Liver (tissue), 9 donors: ENCODE results near the gene KANSL1. TPM values are rescaled to one million over a fixed set of nuclear protein-coding genes. Genes with fewer than 3 reads are reported as not detected.

Experiments used
- DNase-seq: peaks from one replicate; pipeline ENCODE4 v3.0.0-alpha.2; 2017; ENCODE audit warnings: low spot score
- H3K27ac ChIP-seq, 2 donors: one replicate each; pipeline ENCODE4 v1.7.0; 2013; ENCODE audit warnings: inconsistent platforms in 2 of 2, low read length in 2 of 2, control low read depth in 1 of 2, low read depth in 1 of 2, mild to moderate bottlenecking in 1 of 2
- H3K27me3 ChIP-seq, 4 donors: one replicate each; pipeline versions ENCODE4 v1.6.1 to v1.7.0; 2013; ENCODE audit warnings: low read length in 3 of 4, inconsistent platforms in 1 of 4, mild to moderate bottlenecking in 1 of 4, moderate library complexity in 1 of 4; ENCODE audit not compliant: control insufficient read depth in 4 of 4, insufficient read depth in 4 of 4
- H3K36me3 ChIP-seq, 4 donors: one replicate each; pipeline versions ENCODE4 v1.6.1 to v1.7.0; 2013; ENCODE audit warnings: low read length in 3 of 4, mild to moderate bottlenecking in 3 of 4, low read depth in 1 of 4, moderate library complexity in 1 of 4; ENCODE audit not compliant: control insufficient read depth in 4 of 4, insufficient read depth in 3 of 4
- H3K4me1 ChIP-seq, 4 donors: one replicate each; pipeline versions ENCODE4 v1.6.1 to v1.7.0; 2013; ENCODE audit warnings: low read length in 3 of 4, mild to moderate bottlenecking in 3 of 4, moderate library complexity in 1 of 4; ENCODE audit not compliant: control insufficient read depth in 4 of 4, insufficient read depth in 4 of 4
- H3K4me3 ChIP-seq, 3 donors: one replicate each; pipeline versions ENCODE4 v1.6.1 to v1.7.0; 2013; ENCODE audit warnings: low read length in 3 of 3, control low read depth in 1 of 3, low read depth in 1 of 3, mild to moderate bottlenecking in 1 of 3
- H3K9ac ChIP-seq, 2 donors: one replicate each; pipeline ENCODE4 v1.7.0; 2013; ENCODE audit warnings: low read length in 2 of 2, mild to moderate bottlenecking in 2 of 2, moderate library complexity in 2 of 2, control low read depth in 1 of 2, low read depth in 1 of 2
- H3K9me3 ChIP-seq, 4 donors: one replicate each; pipeline versions ENCODE4 v1.6.1 to v1.7.0; 2013; ENCODE audit warnings: low read length in 3 of 4; ENCODE audit not compliant: control insufficient read depth in 4 of 4
- FOXA1 ChIP-seq: IDR thresholded peaks from 2 replicates; pipeline ENCODE4 v1.6.1; 2016; ENCODE audit warnings: antibody characterized with exemption
- FOXA2 ChIP-seq: IDR thresholded peaks from 2 replicates; pipeline ENCODE4 v1.6.1; 2016; ENCODE audit warnings: antibody characterized with exemption
- GABPA ChIP-seq, 2 donors: IDR thresholded peaks in 1 of 2; conservative IDR thresholded peaks in 1 of 2; 2 replicates each; pipeline ENCODE4 v1.6.1; 2016; ENCODE audit warnings: antibody characterized with exemption in 2 of 2, mild to moderate bottlenecking in 1 of 2, moderate library complexity in 1 of 2
- HNF4G ChIP-seq: IDR thresholded peaks from 2 replicates; pipeline ENCODE4 v1.6.1; 2016; ENCODE audit warnings: antibody characterized with exemption
- JUND ChIP-seq, 2 donors: IDR thresholded peaks; 2 replicates each; pipeline ENCODE4 v1.6.1; 2016; ENCODE audit warnings: antibody characterized with exemption in 2 of 2
- NR2F2 ChIP-seq: IDR thresholded peaks from 2 replicates; pipeline ENCODE4 v1.6.1; 2016; ENCODE audit warnings: antibody characterized with exemption
- RAD21 ChIP-seq, 2 donors: IDR thresholded peaks; 2 replicates each; pipeline ENCODE4 v1.6.1; 2016; ENCODE audit warnings: antibody characterized with exemption in 2 of 2, mild to moderate bottlenecking in 2 of 2
- RXRA ChIP-seq, 2 donors: IDR thresholded peaks; 2 replicates each; pipeline ENCODE4 v1.6.1; 2017 to 2018; ENCODE audit warnings: antibody characterized with exemption in 2 of 2, mild to moderate bottlenecking in 1 of 2
- SP1 ChIP-seq: IDR thresholded peaks from 2 replicates; pipeline ENCODE4 v1.6.1; 2018; ENCODE audit warnings: antibody characterized with exemption, mild to moderate bottlenecking
- TAF1 ChIP-seq: conservative IDR thresholded peaks from 2 replicates; pipeline ENCODE4 v1.6.1; 2016; ENCODE audit warnings: antibody characterized with exemption, mild to moderate bottlenecking
- ZBTB33 ChIP-seq: IDR thresholded peaks from 2 replicates; pipeline ENCODE4 v1.6.1; 2016; ENCODE audit warnings: antibody characterized with exemption
- WGBS: extraction: QIAGEN DNeasy Blood & Tissue Kit; methylation state at CpG from one replicate; pipeline ENCODE4 v1.1.7; 2013; 5-methylcytosine and 5-hydroxymethylcytosine counted together
- polyA plus RNA-seq, 2 donors: library from polyadenylated mRNA; stranded (reverse) in 1 of 2; unstranded in 1 of 2; fragments of 200-250 nt in 1 of 2; fragments of >200 nt in 1 of 2; fragmentation: Nextera tagmentation in 1 of 2; extraction: Ambion mirVana in 1 of 2; gene quantifications; one replicate each; pipeline versions ENCODE4 v1.2.1 to v1.2.3, GENCODE V29; 2013 to 2015
- total RNA-seq, 2 donors: library from RNA; depleted of rRNA; stranded (reverse); fragments of >200 nt; gene quantifications; one replicate each; pipeline ENCODE4 v1.2.3, GENCODE V29; 2014
- TF ChIP-seq, protein P1 (sequence below): IDR thresholded peaks from 2 replicates; pipeline ENCODE4 v1.6.1; 2016; ENCODE audit warnings: antibody characterized with exemption, mild to moderate bottlenecking
- donor health status: healthy.
- donor health status: healthy.
- donor health status: healthy.
- donor health status: healthy.
- donor health status: healthy.

KANSL1 gene
- total and polyA plus RNA-seq, 4 donors: 5.5 to 86.3 (median 24.0) TPM

DNA sequence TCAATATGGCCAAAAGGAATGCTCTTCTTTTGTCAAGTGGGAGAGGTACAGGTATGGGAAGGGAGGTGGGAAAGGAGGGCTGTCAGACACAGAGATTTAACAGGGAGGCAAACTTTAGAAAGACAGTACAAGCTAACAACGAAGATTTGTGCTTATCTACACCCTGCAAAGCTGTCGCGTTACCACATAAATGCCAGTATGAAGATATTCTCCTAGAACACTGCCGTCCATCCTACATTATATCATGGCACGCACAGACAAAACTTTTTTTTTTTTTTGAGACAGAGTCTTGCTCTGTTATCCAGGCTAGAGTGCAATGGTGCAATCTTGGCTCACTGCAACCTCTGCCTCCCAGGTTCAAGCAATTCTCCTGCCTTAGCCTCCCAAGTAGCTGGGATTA is 143.6 kb downstream of the KANSL1 start:
- Histone ChIP-seq H3K27me3 (no peaks in the 10 kb centered on the region), H3K4me3 (no peak overlapping the region), H3K4me1 (peaks cover 9 to 22% (median 13%) of the 10 kb centered on the region in 4 donors), H3K27ac (no peak overlapping the region), H3K9ac (no peak overlapping the region), H3K36me3 (peaks cover 8 to 29% (median 22%) of the 10 kb centered on the region in 4 donors), H3K9me3 (no peaks in the 10 kb centered on the region)
- no peak for DNase-seq
- WGBS: 97% methylated on average over 5 of the region's 5 CpGs
- TF ChIP-seq ZBTB33 (no peak), NR2F2 (no peak), RXRA (IDR thresholded peaks at IDR 0.05) (no peak), TAF1 (no peak), SP1 (no peak), GABPA (IDR thresholded peaks at IDR 0.05 in 1 of 2, conservative IDR thresholded peaks at IDR 0.05 in 1 of 2) (no peak), HNF4G (no peak)
- TF ChIP-seq, protein P1, sequence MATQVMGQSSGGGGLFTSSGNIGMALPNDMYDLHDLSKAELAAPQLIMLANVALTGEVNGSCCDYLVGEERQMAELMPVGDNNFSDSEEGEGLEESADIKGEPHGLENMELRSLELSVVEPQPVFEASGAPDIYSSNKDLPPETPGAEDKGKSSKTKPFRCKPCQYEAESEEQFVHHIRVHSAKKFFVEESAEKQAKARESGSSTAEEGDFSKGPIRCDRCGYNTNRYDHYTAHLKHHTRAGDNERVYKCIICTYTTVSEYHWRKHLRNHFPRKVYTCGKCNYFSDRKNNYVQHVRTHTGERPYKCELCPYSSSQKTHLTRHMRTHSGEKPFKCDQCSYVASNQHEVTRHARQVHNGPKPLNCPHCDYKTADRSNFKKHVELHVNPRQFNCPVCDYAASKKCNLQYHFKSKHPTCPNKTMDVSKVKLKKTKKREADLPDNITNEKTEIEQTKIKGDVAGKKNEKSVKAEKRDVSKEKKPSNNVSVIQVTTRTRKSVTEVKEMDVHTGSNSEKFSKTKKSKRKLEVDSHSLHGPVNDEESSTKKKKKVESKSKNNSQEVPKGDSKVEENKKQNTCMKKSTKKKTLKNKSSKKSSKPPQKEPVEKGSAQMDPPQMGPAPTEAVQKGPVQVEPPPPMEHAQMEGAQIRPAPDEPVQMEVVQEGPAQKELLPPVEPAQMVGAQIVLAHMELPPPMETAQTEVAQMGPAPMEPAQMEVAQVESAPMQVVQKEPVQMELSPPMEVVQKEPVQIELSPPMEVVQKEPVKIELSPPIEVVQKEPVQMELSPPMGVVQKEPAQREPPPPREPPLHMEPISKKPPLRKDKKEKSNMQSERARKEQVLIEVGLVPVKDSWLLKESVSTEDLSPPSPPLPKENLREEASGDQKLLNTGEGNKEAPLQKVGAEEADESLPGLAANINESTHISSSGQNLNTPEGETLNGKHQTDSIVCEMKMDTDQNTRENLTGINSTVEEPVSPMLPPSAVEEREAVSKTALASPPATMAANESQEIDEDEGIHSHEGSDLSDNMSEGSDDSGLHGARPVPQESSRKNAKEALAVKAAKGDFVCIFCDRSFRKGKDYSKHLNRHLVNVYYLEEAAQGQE: no peak

- TF ChIP-seq SP1 (no peak), RAD21 (IDR thresholded peaks at IDR 0.05) (no peak), FOXA2 (no peak), FOXA1 (no peak), NR2F2 (no peak), HNF4G (no peak), TAF1 (no peak), RXRA (IDR thresholded peaks at IDR 0.05) (no peak), JUND (IDR thresholded peaks at IDR 0.05) (no peak)
- TF ChIP-seq, protein P1: no peak
- no peak for DNase-seq
- Histone ChIP-seq H3K36me3 (peaks cover 8 to 33% (median 22%) of the 10 kb centered on the region in 4 donors), H3K27me3 (no peaks in the 10 kb centered on the region), H3K4me1 (peaks cover 9 to 26% (median 15%) of the 10 kb centered on the region in 4 donors), H3K9ac (no peak overlapping the region), H3K4me3 (no peak overlapping the region), H3K27ac (no peak overlapping the region), H3K9me3 (no peaks in the 10 kb centered on the region)
- WGBS: 94% methylated on average over 8 of the region's 8 CpGs
Observed at GRCh38 chr17:46047856-46048255, 145.4 kb downstream of the KANSL1 start.
